HG03565 (cell line): ENCODE results near the gene EML6.

Experiments used
- ATAC-seq: cut with Tn5 transposase; IDR thresholded peaks from one replicate; pipeline ENCODE4 v1.9.1; 2021; ENCODE audit warnings: mild to moderate bottlenecking, moderate library complexity; ENCODE audit not compliant: unreplicated experiment

EML6 gene

DNA sequence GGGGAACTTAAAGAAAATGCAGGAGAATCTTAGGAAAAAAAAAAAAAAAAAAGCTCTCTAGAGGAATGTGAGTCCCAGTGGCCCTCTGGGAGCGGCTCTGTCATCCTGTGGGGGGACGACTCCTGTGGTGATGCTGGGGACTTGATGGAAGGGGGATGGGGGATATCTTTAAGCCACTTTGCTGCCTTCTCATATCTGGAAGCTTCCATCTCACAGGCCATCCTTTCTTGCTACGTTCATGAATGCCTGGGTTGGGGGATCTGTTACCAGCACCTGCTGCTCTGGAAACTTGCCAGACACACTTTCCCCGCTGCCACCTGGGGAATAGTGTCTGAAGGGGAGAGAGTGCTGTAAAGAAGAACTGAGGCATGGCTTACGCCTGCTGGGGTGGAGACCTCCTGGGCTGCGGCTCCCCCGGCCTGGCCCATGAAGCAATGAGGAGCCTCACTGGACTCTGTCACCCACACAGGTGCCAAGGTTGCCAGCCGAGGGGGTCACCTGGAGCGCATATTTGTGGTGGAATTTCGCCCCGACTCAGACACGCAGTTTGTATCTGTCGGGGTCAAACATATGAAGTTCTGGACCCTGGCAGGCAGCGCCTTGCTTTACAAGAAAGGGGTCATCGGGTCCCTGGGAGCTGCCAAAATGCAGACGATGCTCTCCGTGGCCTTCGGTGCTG, 234.0 kb downstream of the EML6 start:
- ATAC-seq = no peak

DNA sequence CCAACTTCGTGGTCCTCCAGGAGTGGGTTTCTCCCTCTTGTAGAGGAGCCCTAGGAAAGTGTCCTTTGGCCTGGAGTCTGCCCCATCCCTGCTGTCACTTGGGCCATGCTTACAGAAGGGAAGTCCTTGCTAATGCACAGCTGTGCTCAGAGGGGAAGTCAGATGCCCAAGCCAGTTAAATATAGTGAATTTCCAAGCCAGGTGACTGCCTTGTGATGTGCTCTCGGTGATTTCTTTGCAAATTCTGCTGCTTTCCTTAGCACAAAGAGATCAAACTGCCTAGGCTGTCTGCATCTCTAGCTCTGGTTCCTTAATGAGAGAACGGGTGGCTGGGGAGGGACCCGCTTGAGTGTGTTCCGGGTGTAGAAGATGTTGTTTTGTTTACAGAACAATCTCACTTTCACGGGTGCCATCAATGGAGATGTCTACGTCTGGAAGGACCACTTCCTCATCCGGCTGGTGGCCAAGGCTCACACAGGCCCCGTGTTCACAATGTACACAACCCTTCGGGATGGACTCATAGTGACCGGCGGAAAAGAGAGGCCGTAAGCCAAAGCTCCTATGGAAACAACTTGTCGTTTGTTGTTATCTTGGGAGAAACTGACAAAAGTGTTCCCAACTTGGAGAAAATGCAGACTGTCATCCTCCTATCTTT, 235.4 kb downstream of the EML6 start:
- no peak for ATAC-seq

DNA sequence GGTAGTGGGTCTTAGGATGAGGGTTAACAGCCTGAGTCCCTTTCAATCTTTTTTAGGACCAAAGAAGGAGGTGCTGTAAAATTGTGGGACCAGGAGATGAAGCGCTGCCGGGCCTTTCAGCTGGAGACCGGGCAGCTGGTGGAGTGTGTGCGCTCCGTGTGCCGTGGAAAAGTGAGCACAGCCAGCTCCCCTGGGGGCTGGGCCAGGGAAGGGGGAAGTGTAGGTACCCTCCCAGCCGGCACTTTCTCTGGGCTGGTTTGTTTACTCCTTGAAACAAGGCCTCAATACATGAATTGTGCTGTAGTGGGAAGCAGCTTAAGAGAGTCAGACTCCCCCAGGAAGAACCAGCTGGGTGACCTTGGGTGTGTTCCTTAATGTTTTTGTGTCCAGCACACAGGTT, 236.7 kb downstream of the EML6 start:
- no peak for ATAC-seq

GRCh38 chr2:54962511-54962910, 239.0 kb downstream of the EML6 start:
- no peak for ATAC-seq

DNA sequence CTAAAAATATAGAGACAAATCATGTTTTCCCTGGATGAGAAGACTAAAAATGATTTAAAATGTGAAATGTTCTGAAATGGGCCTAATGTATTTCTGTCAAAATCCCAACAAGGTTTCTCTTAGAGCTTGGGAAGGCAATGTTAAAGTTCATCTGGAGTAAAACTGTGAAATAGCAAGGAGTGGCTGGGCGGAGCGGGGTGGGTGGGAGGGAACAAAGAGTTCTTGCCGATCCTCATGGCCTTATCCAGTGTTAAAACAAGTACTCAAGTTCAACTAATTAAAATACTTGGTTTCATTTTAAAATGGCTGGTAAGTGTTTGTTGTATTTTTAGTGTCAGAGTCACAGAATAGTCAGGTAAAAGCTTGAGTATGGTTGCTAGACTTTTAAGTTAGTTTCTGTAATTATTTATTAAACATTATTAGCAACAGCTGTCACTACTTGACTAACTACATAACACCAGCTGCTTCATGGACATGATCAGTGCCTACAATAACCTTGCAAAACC, 239.5 kb downstream of the EML6 start:
- ATAC-seq = no peak

DNA sequence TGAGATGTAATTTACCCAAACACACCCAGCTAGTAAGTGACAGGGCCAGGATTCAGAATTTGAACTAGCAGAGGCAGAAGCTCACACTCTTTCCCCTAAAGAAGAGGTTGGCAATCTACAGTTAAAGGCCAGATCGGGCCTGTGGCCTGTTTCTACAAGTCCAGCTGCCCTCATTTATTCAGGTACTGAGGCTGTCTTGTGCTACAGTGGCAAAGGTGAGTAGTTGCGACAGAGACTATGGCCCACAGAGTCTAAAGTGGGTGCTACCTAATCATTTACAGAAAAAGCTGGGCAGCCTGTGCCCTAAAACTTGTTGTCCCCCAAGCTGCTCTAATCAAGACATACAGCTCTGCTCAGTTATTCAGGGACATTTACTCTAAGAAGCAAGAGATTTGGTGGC, 240.0 kb downstream of the EML6 start:
- no peak for ATAC-seq

- ATAC-seq = no peak
Observed at GRCh38 chr2:54964271-54964670, 240.8 kb downstream of the EML6 start.

- ATAC-seq = no peak
Observed at GRCh38 chr2:54964816-54965215, 241.4 kb downstream of the EML6 start.

- no peak for ATAC-seq
Observed at GRCh38 chr2:54965425-54965824, 242.0 kb downstream of the EML6 start.

DNA sequence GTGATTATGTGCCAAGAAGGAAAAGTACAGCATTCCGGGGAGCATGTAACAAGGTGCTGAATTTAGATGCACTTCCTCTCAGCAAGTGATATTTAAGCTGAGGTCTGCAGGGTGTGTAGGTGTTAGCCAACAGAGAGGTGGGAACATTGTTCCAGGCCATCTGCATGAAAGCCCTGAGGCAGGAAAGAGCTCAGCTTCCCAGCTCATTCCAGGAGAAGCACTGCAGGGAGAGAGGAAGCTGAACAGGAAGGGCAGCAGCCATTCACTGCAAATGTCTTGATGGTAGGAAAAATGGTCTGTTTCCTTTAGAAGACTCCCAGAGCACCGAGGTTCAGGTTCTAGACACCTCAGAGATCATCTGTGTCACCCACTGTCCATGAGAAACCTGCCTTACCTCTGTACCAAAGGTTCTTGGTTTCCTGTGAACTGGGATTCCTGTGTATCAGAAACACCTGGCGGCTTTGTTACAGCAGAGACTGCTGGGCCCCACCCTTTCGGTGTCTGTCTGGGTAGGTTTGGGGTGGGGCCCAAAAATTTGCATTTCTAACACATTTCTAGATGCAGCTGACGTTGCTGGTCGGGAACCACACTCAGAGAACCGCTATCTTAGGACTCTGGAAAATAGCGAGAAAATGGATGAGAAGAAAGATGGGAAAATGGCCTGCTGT, 242.8 kb downstream of the EML6 start:
- ATAC-seq = no peak

GRCh38 chr2:54966837-54967236, 243.4 kb downstream of the EML6 start:
- ATAC-seq = no peak

- ATAC-seq = no peak
Observed at GRCh38 chr2:54967269-54967668, 243.8 kb downstream of the EML6 start.

- no peak for ATAC-seq
Observed at GRCh38 chr2:54967759-54968365, 244.4 kb downstream of the EML6 start.

GRCh38 chr2:54968561-54969218, 245.2 kb downstream of the EML6 start:
- ATAC-seq = no peak

DNA sequence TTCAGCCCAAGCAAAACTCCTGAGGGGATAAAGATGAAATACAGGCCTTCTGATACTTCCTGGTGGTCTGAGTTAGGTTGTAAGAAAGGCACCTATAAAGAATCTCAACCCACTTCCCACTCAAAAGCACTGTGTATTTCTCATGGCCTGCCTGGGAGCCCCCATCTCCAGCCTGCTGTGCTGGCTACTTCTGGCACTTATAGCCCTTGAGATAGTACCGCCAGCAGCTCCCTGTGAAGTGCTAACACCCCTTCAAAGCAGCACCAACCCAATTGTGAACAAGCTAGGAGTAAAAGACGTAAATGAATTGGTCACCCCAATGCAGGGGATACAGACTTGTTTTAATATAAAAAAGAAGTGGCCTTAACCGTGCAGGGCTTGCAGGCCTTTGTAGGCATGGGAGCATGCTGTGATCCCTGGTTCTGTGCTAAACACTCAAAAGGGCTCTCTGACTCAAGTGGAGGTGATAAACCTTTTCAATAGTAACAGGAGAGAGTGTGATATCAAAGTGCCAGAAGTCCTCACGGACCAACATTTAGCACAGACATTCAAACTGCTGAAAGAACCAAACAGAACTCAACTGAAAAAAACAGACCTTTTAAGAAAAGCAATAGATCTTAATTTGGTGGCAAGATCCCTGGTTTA, 246.0 kb downstream of the EML6 start:
- no peak for ATAC-seq

DNA sequence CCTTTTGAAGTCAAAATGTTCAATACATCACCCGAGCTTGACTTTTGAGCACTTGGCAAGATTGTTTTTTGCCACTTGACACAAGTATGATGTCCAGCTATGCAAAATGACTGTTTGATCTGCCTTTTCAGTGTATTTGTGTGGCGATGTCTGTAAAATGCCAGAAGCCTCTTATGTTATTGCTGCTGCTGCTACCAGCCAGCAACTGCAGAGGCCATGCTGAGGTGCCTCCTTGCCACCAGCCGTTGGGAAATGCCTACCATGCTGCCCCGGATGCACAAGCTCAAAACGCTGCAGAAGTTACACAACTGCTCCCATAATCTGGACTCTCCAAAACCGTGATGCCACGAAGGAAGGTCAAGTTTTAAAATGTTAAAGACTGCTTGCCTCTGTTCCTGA, 246.5 kb downstream of the EML6 start:
- ATAC-seq = no peak

DNA sequence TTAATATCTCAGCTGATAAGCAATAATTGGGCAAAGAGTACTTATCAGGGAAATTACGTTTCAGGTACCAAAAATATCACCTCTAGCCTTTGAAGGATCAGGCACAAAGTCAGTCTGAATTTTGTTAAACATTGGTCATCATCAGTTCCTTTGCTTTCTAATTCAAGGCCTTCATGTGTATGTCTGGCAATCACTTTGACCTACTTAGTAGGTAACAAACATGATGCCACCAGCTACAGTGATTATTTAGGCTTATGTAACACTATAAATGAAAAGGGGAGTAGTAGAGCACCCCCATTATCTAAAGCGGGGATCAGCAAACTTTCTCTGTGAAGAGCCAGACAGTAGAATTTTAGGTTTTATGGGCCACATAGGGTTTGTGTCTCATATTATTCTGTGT, 251.7 kb downstream of the EML6 start:
- ATAC-seq = no peak

DNA sequence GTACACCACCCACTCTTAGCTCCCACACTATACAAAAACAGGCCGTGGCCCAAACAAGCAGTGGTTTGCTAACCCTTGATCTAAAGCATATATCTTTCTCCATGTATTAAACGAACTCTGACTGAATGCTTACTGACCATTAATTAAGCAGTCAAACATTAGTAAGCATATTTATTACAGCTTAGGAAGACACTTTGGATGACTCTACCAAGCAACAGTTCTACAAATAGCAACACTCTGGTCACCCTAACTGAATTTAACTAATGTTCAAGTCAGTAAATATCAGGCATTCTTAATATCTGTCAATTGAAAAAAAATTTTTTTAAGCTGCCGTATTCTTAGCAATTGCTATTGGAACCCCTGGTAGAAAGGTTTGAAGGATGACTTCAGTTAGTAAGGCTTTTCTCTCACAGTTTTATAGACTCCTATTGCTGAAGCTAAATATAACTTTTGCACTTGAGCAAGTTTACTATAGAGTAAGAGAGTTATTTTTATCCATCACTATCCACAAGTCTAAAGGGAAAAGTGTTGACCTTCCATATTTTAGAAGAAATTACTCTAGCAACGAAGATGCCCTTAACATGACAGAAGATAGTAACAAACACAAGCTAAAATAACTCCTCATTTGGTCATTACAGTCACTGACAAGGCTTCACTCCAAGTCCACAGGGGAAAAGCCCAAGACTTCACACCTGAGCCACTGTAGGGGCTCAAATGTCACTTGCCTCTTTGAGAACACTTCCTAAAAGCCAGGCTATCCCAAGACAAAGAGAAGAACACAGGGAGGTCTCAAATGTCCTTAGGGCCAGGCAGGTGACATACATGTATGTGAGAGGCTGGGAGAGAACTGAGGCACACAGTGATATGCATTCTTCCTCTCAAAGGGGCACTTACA, 252.4 kb downstream of the EML6 start:
- ATAC-seq = no peak

GRCh38 chr2:54977149-54977548, 253.7 kb downstream of the EML6 start:
- peak; percentile 88 for ATAC-seq
